GM21360 (cell line): Measurements from ENCODE around the gene FBXL7.

Source experiments
- ATAC-seq: cut with Tn5 transposase; IDR thresholded peaks from one replicate; pipeline ENCODE4 v1.9.1; 2021; ENCODE audit warnings: mild to moderate bottlenecking, moderate library complexity; ENCODE audit not compliant: unreplicated experiment

The FBXL7 gene

GRCh38 chr5:15574806-15575325, 74.9 kb downstream of the FBXL7 start:
- no peak for ATAC-seq

DNA sequence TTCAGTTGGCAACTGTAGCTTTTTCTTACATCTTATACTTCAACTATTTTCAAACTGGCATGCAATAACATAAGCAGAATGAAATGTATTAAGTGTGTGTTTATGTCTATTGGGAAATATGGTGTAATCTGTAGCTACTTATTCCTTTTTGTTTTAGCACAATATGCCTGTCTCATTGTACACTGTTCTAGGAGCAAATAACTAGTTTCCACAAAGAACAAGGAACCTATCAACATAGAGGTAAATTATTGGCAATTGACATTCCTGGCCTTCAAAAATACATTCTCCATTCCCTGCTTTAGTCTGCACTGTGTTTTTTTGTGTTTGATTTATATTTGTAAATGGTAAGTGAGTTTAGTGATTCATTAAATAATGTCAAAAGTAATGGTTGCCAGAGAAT, 75.7 kb downstream of the FBXL7 start:
- ATAC-seq: no peak

DNA sequence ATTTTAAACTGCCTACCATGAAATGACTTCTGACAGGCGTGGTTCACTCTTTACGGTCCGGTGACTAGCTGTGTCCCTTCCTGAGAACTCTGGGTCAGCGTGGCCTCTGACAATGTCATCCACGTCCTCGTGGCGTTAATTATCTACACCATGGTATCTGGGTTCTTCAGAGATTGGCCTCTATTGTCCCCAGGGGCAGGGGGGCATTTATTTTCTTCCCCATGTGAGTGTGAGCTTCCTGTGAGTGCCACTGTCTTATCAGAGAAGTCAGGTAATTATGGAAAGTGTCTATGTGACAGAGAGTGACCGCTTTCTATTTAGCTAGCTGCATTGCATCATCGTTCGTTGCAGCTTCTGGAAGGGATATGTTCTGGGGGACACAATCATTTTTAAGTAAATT, 77.2 kb downstream of the FBXL7 start:
- no peak for ATAC-seq

GRCh38 chr5:15577831-15578230, 77.9 kb downstream of the FBXL7 start:
- no peak for ATAC-seq

GRCh38 chr5:15579193-15579990, 79.4 kb downstream of the FBXL7 start:
- ATAC-seq: no peak

GRCh38 chr5:15584528-15584927, 84.5 kb downstream of the FBXL7 start:
- ATAC-seq: no peak

- ATAC-seq: no peak
These were observed 85.1 kb downstream of the FBXL7 start for GRCh38 chr5:15585128-15585527.

- ATAC-seq: no peak
These were observed 86.0 kb downstream of the FBXL7 start for GRCh38 chr5:15585841-15586591.

- no peak for ATAC-seq
These were observed 87.9 kb downstream of the FBXL7 start for GRCh38 chr5:15587916-15588315.

DNA sequence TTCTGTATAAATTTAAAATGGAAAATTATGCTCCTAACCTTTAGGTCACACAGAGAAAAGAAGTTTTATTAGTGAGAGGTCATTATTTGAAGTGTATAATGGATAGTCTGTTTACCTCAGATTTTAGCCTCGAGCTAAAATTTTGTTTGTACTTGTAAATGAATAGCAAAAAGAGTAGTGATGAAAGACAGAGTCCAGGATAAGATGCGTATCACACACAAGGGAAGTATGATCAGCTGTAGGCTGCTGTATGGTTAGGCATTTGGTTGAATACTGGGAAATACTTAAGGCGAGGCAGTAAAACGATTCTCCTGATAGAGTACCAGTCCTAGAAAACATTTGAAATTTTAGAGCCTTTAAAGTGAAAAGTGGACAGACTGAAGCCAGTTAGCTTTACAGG, 92.7 kb downstream of the FBXL7 start:
- no peak for ATAC-seq

- no peak for ATAC-seq
These were observed 95.1 kb downstream of the FBXL7 start for GRCh38 chr5:15594977-15595568.

DNA sequence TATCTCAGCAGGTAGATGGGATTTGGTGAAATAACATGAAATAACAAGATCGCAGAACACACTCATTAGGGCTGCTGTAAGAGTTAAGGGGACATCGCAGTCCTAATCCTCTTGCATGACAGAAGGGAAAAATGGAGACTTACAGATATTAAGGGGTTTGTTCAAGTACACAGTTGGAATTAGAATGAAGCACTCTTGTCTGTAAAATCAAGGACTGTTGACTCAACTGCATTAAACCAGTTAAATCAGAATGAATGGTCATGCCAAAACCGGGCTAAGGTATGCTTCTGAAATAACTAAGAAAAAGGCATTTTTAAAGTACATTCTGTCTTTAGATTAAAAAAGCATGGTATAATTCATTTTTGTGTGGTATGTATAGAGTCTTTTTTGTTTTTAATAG, 95.9 kb downstream of the FBXL7 start:
- ATAC-seq: no peak

GRCh38 chr5:15596936-15597335, 97.0 kb downstream of the FBXL7 start:
- ATAC-seq: no peak

- no peak for ATAC-seq
These were observed 97.8 kb downstream of the FBXL7 start for GRCh38 chr5:15597804-15598203.

DNA sequence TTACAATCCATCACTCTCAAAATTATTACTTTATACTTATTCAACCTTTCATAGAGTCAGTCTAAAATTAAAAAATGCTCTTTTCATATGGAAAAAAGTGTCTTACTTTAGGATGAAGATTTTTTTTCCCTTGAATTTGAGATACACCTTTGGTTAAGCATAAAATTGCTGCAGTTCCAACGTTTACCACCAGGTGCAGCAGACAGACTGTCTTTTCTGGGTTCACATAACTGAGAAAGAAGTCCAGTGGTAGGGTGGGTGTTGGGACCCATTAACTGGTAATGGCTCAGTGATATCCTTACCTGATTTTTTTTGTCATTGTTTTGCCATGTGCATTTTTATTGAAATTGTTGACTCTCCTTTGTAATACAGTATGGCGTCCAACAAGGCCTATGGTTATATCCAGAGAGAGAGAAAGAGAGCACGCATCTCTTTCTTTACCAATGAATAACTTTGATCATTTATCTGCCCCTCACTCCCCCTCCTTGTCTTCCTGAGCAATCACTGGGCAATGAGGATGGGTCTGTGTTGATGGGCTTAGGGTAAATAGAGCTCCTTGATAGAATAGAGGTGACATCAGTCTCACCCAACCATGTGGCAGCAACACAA, 98.4 kb downstream of the FBXL7 start:
- no peak for ATAC-seq

DNA sequence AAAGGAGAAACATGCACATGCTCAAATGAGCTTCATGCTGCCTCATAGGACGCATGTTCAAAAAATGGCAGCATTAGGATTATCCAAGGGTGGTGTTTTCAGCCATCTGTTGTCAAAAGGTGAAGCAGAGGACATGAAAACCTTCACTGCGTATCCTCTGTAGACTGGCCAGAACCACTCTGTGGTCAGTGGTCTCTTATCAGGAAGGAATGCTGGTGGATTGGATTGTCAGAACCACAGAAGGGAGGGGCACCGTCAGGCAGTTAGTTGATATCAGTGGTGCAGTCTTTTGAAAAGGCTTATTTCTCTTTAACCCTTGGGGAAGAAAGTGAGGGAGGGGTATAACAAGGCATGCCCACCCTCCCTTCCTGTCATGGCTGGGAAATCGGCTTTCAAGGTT, 100.1 kb downstream of the FBXL7 start:
- ATAC-seq: no peak

DNA sequence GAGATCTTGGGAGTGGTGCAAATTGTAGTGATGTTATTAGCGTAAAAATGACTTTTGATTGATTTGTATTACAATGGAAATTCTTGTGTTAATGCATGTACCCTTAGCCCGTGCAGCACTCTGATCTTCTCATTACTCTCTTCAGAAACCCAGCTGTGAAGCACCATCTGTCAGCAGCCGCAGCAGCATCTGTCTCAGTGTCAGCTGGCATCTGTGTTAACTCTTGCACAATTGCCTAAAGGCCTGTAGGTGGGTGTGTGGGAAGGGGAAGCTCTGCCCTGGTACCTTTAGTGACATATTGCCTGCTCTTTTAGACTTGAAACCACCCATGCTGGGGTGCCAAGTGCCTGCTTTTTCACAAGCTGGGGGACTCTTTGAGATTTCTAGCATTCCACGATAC, 101.3 kb downstream of the FBXL7 start:
- ATAC-seq: no peak

DNA sequence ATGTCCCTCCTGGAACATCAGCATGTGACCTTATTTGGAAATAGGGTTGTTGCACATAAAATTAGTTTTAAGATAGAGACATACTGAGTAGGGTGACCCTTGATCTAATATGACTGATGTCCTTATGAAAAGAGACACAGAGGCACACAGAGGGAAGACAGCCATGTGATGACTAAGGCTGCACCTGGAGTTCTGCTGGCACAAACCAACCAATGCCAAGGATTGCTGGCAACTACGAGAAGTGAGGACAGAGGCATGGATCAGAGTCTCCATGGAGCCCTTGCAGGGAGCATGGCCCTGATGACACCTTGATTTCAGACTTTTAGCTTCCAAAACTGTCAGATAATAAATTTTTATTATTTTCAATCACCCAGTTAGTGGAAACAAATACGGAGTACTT, 101.9 kb downstream of the FBXL7 start:
- no peak for ATAC-seq

DNA sequence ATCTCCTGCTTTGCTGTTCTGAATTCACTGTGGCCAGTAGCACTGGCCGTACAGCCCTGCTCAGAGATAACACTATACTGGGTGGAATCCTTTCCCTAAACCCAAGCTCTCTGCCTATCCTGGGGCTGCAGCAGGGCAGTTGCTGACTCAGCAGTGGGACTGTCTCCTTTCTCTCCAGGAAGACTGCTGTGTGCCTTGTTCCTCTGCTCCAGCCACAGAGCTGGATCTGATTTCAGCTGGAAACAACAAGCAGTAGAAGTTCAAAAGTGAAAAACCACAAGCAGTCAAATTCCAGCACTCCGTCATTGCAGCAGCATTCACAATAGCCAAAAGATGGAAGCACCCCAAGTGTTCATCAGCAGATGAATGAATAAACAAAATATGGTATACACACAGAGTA, 105.0 kb downstream of the FBXL7 start:
- ATAC-seq: no peak

DNA sequence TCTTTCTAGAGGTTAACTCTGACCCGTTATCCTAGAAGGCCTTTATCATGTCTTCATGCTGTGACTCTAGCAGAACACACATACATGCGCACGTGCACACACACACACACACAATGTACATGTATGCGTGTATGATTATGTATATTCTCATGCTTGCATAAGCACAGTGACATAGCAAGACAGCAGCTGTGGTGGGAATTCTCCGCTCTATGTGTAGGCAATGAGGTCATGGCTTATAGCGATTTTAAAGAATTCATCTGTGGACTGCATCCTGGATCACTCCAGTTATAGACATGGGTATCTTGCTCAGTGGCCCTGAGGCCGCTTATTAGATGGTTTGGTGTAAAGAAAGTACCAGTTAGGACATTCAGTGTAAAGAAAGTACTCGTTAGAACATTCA, 106.2 kb downstream of the FBXL7 start:
- ATAC-seq: no peak

GRCh38 chr5:15607076-15607475, 107.1 kb downstream of the FBXL7 start:
- ATAC-seq: no peak
